BE2C (cell line): Measurements from ENCODE around the gene GDPD2.

ENCODE experiments used
- DNase-seq: peaks from one replicate; pipeline ENCODE4 v3.0.0-alpha.2; 2020
- H3K27me3 ChIP-seq: fragments of 250-450 bp; sonication (Bioruptor Pico); 2 replicates; pipeline ENCODE4 v1.5.1; 2020; ENCODE audit warnings: mild to moderate bottlenecking
- H3K36me3 ChIP-seq: fragments of 250-450 bp; sonication (Bioruptor Pico); 2 replicates; pipeline ENCODE4 v1.5.1; 2020; ENCODE audit warnings: mild to moderate bottlenecking
- H3K4me1 ChIP-seq: fragments of 250-450 bp; sonication (Bioruptor Pico); 2 replicates; pipeline ENCODE4 v1.5.1; 2020
- H3K4me3 ChIP-seq: 2 replicates; pipeline ENCODE4 v1.5.1; 2011; ENCODE audit warnings: low read depth, low read length
- H3K9me3 ChIP-seq: fragments of 250-450 bp; sonication (Bioruptor Pico); 2 replicates; pipeline ENCODE4 v1.5.1; 2020
- CTCF ChIP-seq: IDR thresholded peaks from 2 replicates; pipeline ENCODE4 v1.5.1; 2012; ENCODE audit warnings: mild to moderate bottlenecking, low read depth, low read length

Gene GDPD2

GRCh38 chrX:70476166-70476933 is 53.2 kb downstream of the GDPD2 start:
- no peaks in the 10 kb centered on the region for H3K27me3 ChIP-seq
- H3K36me3 ChIP-seq: no peaks in the 10 kb centered on the region
- no peak for DNase-seq
- no peaks in the 10 kb centered on the region for H3K4me1 ChIP-seq
- no peak overlapping the region for H3K4me3 ChIP-seq
- H3K9me3 ChIP-seq: no peaks in the 10 kb centered on the region
- TF ChIP-seq CTCF: no peak

DNA sequence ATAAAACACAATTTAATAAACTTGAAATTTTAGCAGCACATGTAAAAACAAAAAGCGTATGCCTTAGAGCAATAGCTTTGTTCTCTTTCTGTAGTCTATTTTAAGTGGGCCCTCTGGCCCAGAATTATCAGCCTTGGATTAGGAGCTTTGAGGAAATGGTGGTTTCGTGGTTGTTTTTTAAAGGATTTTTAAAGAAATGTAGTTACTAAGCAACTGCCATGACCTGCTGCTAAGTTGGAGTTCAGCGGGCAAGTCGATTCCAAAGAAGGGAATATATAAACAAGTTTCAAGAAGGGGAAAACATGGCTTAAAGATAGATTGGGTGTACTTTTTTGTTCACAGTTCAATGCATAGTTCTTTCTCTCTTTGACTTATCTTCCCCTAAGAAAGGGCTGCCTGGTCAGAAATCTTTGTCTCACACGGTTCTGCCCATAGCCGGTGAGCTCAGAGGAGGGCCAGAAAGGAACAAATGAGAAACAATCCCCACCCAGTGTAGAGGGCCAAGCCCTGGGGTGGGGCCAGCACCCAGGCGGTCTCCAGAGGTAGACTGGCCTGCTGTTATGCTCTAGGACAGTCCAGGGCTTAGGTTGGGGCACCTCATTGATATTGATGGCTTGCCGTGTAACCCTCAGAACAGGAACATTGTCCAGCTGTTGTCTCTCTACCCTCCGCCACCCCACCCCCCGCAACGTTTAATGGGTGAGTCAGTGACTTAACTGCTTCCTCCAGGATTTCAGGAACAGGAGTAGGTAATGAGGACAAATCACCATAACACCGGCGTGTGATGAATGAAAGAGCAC is 54.0 kb downstream of the GDPD2 start:
- DNase-seq: no peak
- no peak for TF ChIP-seq CTCF
- Histone ChIP-seq H3K4me1 (no peaks in the 10 kb centered on the region), H3K27me3 (no peaks in the 10 kb centered on the region), H3K36me3 (no peaks in the 10 kb centered on the region), H3K4me3 (no peak overlapping the region), H3K9me3 (no peaks in the 10 kb centered on the region)

DNA sequence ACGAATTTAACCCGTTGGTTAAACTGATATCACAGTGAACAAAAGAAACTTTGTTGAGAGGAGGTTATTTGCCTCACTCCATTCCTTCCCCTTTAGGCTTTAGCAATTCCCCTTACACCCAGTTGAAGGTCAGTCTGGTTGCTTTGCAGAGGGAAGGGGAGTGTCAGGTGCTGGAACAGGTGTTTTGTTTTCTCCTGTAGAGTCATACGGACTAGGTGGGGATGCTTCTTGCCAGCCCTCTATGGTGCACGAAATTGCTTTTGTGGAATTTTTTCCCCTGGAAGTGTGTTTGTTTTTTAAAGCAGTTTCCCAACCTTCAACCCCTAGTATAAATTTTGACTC is 54.6 kb downstream of the GDPD2 start:
- Histone ChIP-seq H3K4me3 (no peak overlapping the region), H3K36me3 (no peaks in the 10 kb centered on the region), H3K27me3 (no peaks in the 10 kb centered on the region), H3K9me3 (no peaks in the 10 kb centered on the region), H3K4me1 (no peaks in the 10 kb centered on the region)
- no peak for TF ChIP-seq CTCF
- no peak for DNase-seq

- no peak overlapping the region for H3K4me3 ChIP-seq
- no peak for DNase-seq
These were observed 55.6 kb downstream of the GDPD2 start for GRCh38 chrX:70478526-70479245.

GRCh38 chrX:70479247-70479921 is 56.3 kb downstream of the GDPD2 start:
- Histone ChIP-seq H3K9me3 (no peaks in the 10 kb centered on the region), H3K36me3 (no peaks in the 10 kb centered on the region), H3K4me1 (no peaks in the 10 kb centered on the region), H3K27me3 (no peaks in the 10 kb centered on the region), H3K4me3 (no peak overlapping the region)
- TF ChIP-seq CTCF: no peak
- no peak for DNase-seq

More at GRCh38 chrX:70478526-70479245, 55.6 kb downstream of the GDPD2 start:
- no peak for TF ChIP-seq CTCF
- Histone ChIP-seq H3K9me3 (no peaks in the 10 kb centered on the region), H3K27me3 (no peaks in the 10 kb centered on the region), H3K4me1 (no peaks in the 10 kb centered on the region), H3K36me3 (no peaks in the 10 kb centered on the region)
